Activated naive CD8-positive, alpha-beta T cell (primary cell): ENCODE measurements around the gene ARMH3.

ENCODE experiments used
- H3K27ac Mint-ChIP-seq: one replicate; pipeline ENCODE4 v1.8.0; 2021; ENCODE audit warnings: mixed read lengths
- H3K27me3 Mint-ChIP-seq: one replicate; pipeline ENCODE4 v1.8.0; 2021; ENCODE audit warnings: mixed read lengths
- H3K36me3 Mint-ChIP-seq: one replicate; pipeline ENCODE4 v1.8.0; 2021; ENCODE audit warnings: mixed read lengths
- H3K4me1 Mint-ChIP-seq: one replicate; pipeline ENCODE4 v1.8.0; 2021; ENCODE audit warnings: low read depth, mixed read lengths
- H3K4me3 Mint-ChIP-seq: one replicate; pipeline ENCODE4 v1.8.0; 2021; ENCODE audit warnings: mild to moderate bottlenecking, mixed read lengths
- H3K9me3 Mint-ChIP-seq: one replicate; pipeline ENCODE4 v1.8.0; 2021; ENCODE audit warnings: low read depth, mixed read lengths

ARMH3 gene

GRCh38 chr10:101839416-101840063, 216.4 kb downstream of the ARMH3 start:
- peaks cover 56% of the 10 kb centered on the region for H3K4me1 Mint-ChIP-seq
- H3K36me3 Mint-ChIP-seq: no peaks in the 10 kb centered on the region
- peak overlapping the region; percentile 80 for H3K4me3 Mint-ChIP-seq
- H3K9me3 Mint-ChIP-seq: no peaks in the 10 kb centered on the region
- peaks cover 5% of the 10 kb centered on the region for H3K27me3 Mint-ChIP-seq
- no peak overlapping the region for H3K27ac Mint-ChIP-seq

- Mint-ChIP-seq H3K9me3 (no peaks in the 10 kb centered on the region), H3K27ac (no peak overlapping the region), H3K36me3 (no peaks in the 10 kb centered on the region), H3K27me3 (peaks cover 5% of the 10 kb centered on the region), H3K4me3 (peak overlapping the region; percentile 80), H3K4me1 (peaks cover 56% of the 10 kb centered on the region)
These were observed 217.0 kb downstream of the ARMH3 start for GRCh38 chr10:101839002-101839401.

- Mint-ChIP-seq H3K9me3 (no peaks in the 10 kb centered on the region), H3K4me3 (peak overlapping the region; percentile 80), H3K36me3 (no peaks in the 10 kb centered on the region), H3K4me1 (peaks cover 60% of the 10 kb centered on the region), H3K27me3 (peaks cover 5% of the 10 kb centered on the region), H3K27ac (no peak overlapping the region)
These were observed 217.5 kb downstream of the ARMH3 start for GRCh38 chr10:101838416-101838970.

- H3K36me3 Mint-ChIP-seq: no peaks in the 10 kb centered on the region
- no peak overlapping the region for H3K27ac Mint-ChIP-seq
- H3K9me3 Mint-ChIP-seq: no peaks in the 10 kb centered on the region
- no peak overlapping the region for H3K4me3 Mint-ChIP-seq
- H3K27me3 Mint-ChIP-seq: peaks cover 4% of the 10 kb centered on the region
- H3K4me1 Mint-ChIP-seq: peaks cover 62% of the 10 kb centered on the region
These were observed 218.2 kb downstream of the ARMH3 start for GRCh38 chr10:101837748-101838147.

GRCh38 chr10:101835362-101835761, 220.6 kb downstream of the ARMH3 start:
- peak overlapping the region; percentile 64 for H3K27ac Mint-ChIP-seq
- H3K36me3 Mint-ChIP-seq: no peaks in the 10 kb centered on the region
- H3K27me3 Mint-ChIP-seq: no peaks in the 10 kb centered on the region
- no peak overlapping the region for H3K4me3 Mint-ChIP-seq
- peaks cover 57% of the 10 kb centered on the region for H3K4me1 Mint-ChIP-seq
- no peaks in the 10 kb centered on the region for H3K9me3 Mint-ChIP-seq

- Mint-ChIP-seq H3K4me3 (no peak overlapping the region), H3K27me3 (no peaks in the 10 kb centered on the region), H3K4me1 (peaks cover 59% of the 10 kb centered on the region), H3K36me3 (no peaks in the 10 kb centered on the region), H3K27ac (no peak overlapping the region), H3K9me3 (no peaks in the 10 kb centered on the region)
These were observed 221.6 kb downstream of the ARMH3 start for GRCh38 chr10:101834341-101834740.

GRCh38 chr10:101833466-101833865, 222.5 kb downstream of the ARMH3 start:
- H3K4me3 Mint-ChIP-seq: no peak overlapping the region
- H3K27ac Mint-ChIP-seq: peak overlapping the region; percentile 24

GRCh38 chr10:101832325-101832771, 223.6 kb downstream of the ARMH3 start:
- H3K4me3 Mint-ChIP-seq: no peak overlapping the region
- no peaks in the 10 kb centered on the region for H3K36me3 Mint-ChIP-seq
- peaks cover 55% of the 10 kb centered on the region for H3K4me1 Mint-ChIP-seq
- peak overlapping the region; percentile 72 for H3K27ac Mint-ChIP-seq
- H3K27me3 Mint-ChIP-seq: no peaks in the 10 kb centered on the region
- H3K9me3 Mint-ChIP-seq: no peaks in the 10 kb centered on the region

More at GRCh38 chr10:101833466-101833865, 222.5 kb downstream of the ARMH3 start:
- H3K4me1 Mint-ChIP-seq: peaks cover 55% of the 10 kb centered on the region
- H3K36me3 Mint-ChIP-seq: no peaks in the 10 kb centered on the region
- H3K27me3 Mint-ChIP-seq: no peaks in the 10 kb centered on the region
- no peaks in the 10 kb centered on the region for H3K9me3 Mint-ChIP-seq

GRCh38 chr10:101831169-101831811, 224.7 kb downstream of the ARMH3 start:
- H3K9me3 Mint-ChIP-seq: no peaks in the 10 kb centered on the region
- H3K27me3 Mint-ChIP-seq: no peaks in the 10 kb centered on the region
- no peaks in the 10 kb centered on the region for H3K36me3 Mint-ChIP-seq
- H3K4me1 Mint-ChIP-seq: peaks cover 55% of the 10 kb centered on the region
- peak overlapping the region; percentile 84 for H3K4me3 Mint-ChIP-seq
- H3K27ac Mint-ChIP-seq: peak overlapping the region; percentile 97

GRCh38 chr10:101830322-101831168, 225.4 kb downstream of the ARMH3 start:
- H3K9me3 Mint-ChIP-seq: no peaks in the 10 kb centered on the region
- peaks cover 50% of the 10 kb centered on the region for H3K4me1 Mint-ChIP-seq
- H3K36me3 Mint-ChIP-seq: no peaks in the 10 kb centered on the region
- peak overlapping the region; percentile 84 for H3K4me3 Mint-ChIP-seq
- H3K27me3 Mint-ChIP-seq: no peaks in the 10 kb centered on the region
- peak overlapping the region; percentile 97 for H3K27ac Mint-ChIP-seq

GRCh38 chr10:101829561-101830315, 226.2 kb downstream of the ARMH3 start:
- H3K36me3 Mint-ChIP-seq: no peaks in the 10 kb centered on the region
- H3K9me3 Mint-ChIP-seq: no peaks in the 10 kb centered on the region
- H3K4me3 Mint-ChIP-seq: peak overlapping the region; percentile 84
- peaks cover 45% of the 10 kb centered on the region for H3K4me1 Mint-ChIP-seq
- H3K27me3 Mint-ChIP-seq: no peaks in the 10 kb centered on the region
- H3K27ac Mint-ChIP-seq: peak overlapping the region; percentile 97

GRCh38 chr10:101828766-101829551, 227.0 kb downstream of the ARMH3 start:
- H3K9me3 Mint-ChIP-seq: no peaks in the 10 kb centered on the region
- no peak overlapping the region for H3K4me3 Mint-ChIP-seq
- no peak overlapping the region for H3K27ac Mint-ChIP-seq
- peaks cover 37% of the 10 kb centered on the region for H3K4me1 Mint-ChIP-seq
- H3K27me3 Mint-ChIP-seq: no peaks in the 10 kb centered on the region
- H3K36me3 Mint-ChIP-seq: no peaks in the 10 kb centered on the region

GRCh38 chr10:101827919-101828600, 227.9 kb downstream of the ARMH3 start:
- Mint-ChIP-seq H3K9me3 (no peaks in the 10 kb centered on the region), H3K36me3 (no peaks in the 10 kb centered on the region), H3K4me3 (no peak overlapping the region), H3K4me1 (peaks cover 29% of the 10 kb centered on the region), H3K27me3 (no peaks in the 10 kb centered on the region), H3K27ac (no peak overlapping the region)
